ENCODE measurements around the gene GPX6. TPM values are rescaled to one million over a fixed set of nuclear protein-coding genes. Genes with fewer than 3 reads are reported as not detected.

GPX6 gene
- total RNA-seq (not detected), polyA plus RNA-seq (not detected)
- long read RNA-seq, donor 1: 0 reads
- long read RNA-seq, donor 2: 0 reads
- long read RNA-seq, donor 3: 0 reads
- long read RNA-seq, donor 4: 0 reads
- long read RNA-seq, donor 5: 0 reads
- long read RNA-seq, donor 6: 0 reads
- long read RNA-seq, donor 7: 0 reads
- long read RNA-seq, donor 8: 0 reads
- long read RNA-seq, donor 9: 0 reads
- long read RNA-seq, donor 10: 0 reads

GRCh38 chr6:28515676-28516075 is at the start of gene GPX6:
Gene GPX6, minus strand, starts transcription at chr6:28515793. Its CDS starts 50 bp downstream, at chr6:28515743.
- no peaks in the 10 kb centered on the region for H3K4me1 ChIP-seq (replicated peaks in 1 of 2)
- 55 to 72% (median 63%) methylated on average over 4 of the region's 4 CpGs for WGBS, 4 donors
- H3K9me3 ChIP-seq (replicated peaks in 1 of 3): no peaks in the 10 kb centered on the region
- H3K27me3 ChIP-seq: no peaks in the 10 kb centered on the region
- no peaks in the 10 kb centered on the region for H3K36me3 ChIP-seq (replicated peaks in 1 of 2)
- intact Hi-C loops (cut with DNase I): no loop called here
- no peak within 1 kb of the TSS for H3K4me3 ChIP-seq
- TF ChIP-seq POLR2A (IDR thresholded peaks at IDR 0.05) (no peak), CTCF (IDR thresholded peaks at IDR 0.05) (no peak)
- no peak within 1 kb of the TSS for H3K27ac ChIP-seq
- DNase-seq: no peak

GRCh38 chr6:28563430-28564095 is 48.0 kb upstream of the GPX6 start:
- Histone ChIP-seq H3K27ac (no peak overlapping the region), H3K36me3 (replicated peaks in 1 of 2) (no peaks in the 10 kb centered on the region), H3K4me1 (replicated peaks in 1 of 2) (no peaks in the 10 kb centered on the region), H3K4me3 (no peak overlapping the region), H3K27me3 (no peaks in the 10 kb centered on the region), H3K9me3 (replicated peaks in 1 of 3) (no peaks in the 10 kb centered on the region)
- intact Hi-C loops (cut with DNase I): no loop called here
- WGBS, 4 donors: 53 to 60% (median 53%) methylated on average over 3 of the region's 3 CpGs
- DNase-seq: no peak
- TF ChIP-seq CTCF (IDR thresholded peaks at IDR 0.05) (no peak), POLR2A (IDR thresholded peaks at IDR 0.05) (no peak)

GRCh38 chr6:28558629-28559028 is 43.0 kb upstream of the GPX6 start:
- intact Hi-C loops (cut with DNase I): no loop called here
- TF ChIP-seq POLR2A (IDR thresholded peaks at IDR 0.05) (no peak), CTCF (IDR thresholded peaks at IDR 0.05) (no peak)
- H3K27ac ChIP-seq: no peak overlapping the region
- WGBS, 4 donors: 53 to 67% (median 61%) methylated on average over 3 of the region's 3 CpGs
- H3K9me3 ChIP-seq (replicated peaks in 1 of 3): no peaks in the 10 kb centered on the region
- H3K27me3 ChIP-seq: no peaks in the 10 kb centered on the region
- H3K36me3 ChIP-seq (replicated peaks in 1 of 2): no peaks in the 10 kb centered on the region
- no peak for DNase-seq
- no peaks in the 10 kb centered on the region for H3K4me1 ChIP-seq (replicated peaks in 1 of 2)
- H3K4me3 ChIP-seq: no peak overlapping the region

GRCh38 chr6:28555136-28555535 is 39.5 kb upstream of the GPX6 start:
- Histone ChIP-seq H3K36me3 (replicated peaks in 1 of 2) (no peaks in the 10 kb centered on the region), H3K27ac (no peak overlapping the region), H3K27me3 (no peaks in the 10 kb centered on the region), H3K4me3 (no peak overlapping the region), H3K4me1 (replicated peaks in 1 of 2) (no peaks in the 10 kb centered on the region), H3K9me3 (replicated peaks in 1 of 3) (no peaks in the 10 kb centered on the region)
- no peak for DNase-seq
- intact Hi-C loops (cut with DNase I): no loop called here
- no peak for TF ChIP-seq POLR2A (IDR thresholded peaks at IDR 0.05)
- TF ChIP-seq CTCF (IDR thresholded peaks at IDR 0.05): no peak
- WGBS, 4 donors: 62 to 71% (median 65%) methylated on average over 2 of the region's 2 CpGs
